ENCODE results near the gene GRIK3.

DNA sequence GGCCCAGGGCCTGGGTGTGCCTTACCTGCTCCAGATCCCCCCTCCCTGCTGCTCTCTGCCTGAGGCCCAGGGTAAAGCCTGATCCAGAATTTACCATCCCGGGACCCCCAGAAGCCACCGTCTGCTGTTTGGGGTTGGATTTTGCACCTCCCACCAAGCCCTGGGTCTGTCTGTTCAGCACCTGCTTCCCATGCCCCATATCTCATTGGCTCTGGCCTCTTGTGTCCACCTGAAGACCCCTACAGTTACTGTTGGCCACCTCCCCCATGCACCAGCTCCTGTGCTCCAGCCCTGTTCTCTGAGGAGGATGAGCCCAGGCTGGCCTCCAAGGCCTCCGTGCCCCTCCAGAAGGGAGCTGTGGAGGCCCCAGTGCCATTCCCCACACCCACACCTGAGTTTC is 113.9 kb downstream of the GRIK3 start:
- TF ChIP-seq POLR2A (IDR thresholded peaks at IDR 0.05) (no peak), POLR2AphosphoS5 (IDR thresholded peaks at IDR 0.05) (no peak), CTCF (IDR thresholded peaks at IDR 0.05) (no peak), EP300 (IDR thresholded peaks at IDR 0.05) (no peak)

Data from stomach (tissue), 4 donors.